Colonic mucosa (tissue), 4 donors: ENCODE measurements around the gene CAMSAP1. TPM values are rescaled to one million over a fixed set of nuclear protein-coding genes. Genes with fewer than 3 reads are reported as not detected.

Experiments
- DNase-seq: peaks from one replicate; pipeline ENCODE4 v3.0.0-alpha.2; 2020
- H3K27ac ChIP-seq: fragments of 200-600 bp; one replicate; pipeline ENCODE4 v1.8.0; 2021
- H3K27me3 ChIP-seq: fragments of 200-600 bp; one replicate; pipeline ENCODE4 v1.8.0; 2021
- H3K36me3 ChIP-seq: fragments of 200-600 bp; one replicate; pipeline ENCODE4 v1.8.0; 2021
- H3K4me1 ChIP-seq: fragments of 200-600 bp; one replicate; pipeline ENCODE4 v1.8.0; 2021; ENCODE audit warnings: mild to moderate bottlenecking
- H3K4me3 ChIP-seq: fragments of 200-600 bp; one replicate; pipeline ENCODE4 v1.8.0; 2021
- H3K9ac ChIP-seq, 2 donors: one replicate each; pipeline ENCODE4 v1.7.0; 2013; ENCODE audit warnings: control low read depth in 2 of 2, low read depth in 2 of 2, low read length in 2 of 2
- H3K9me3 ChIP-seq: fragments of 200-600 bp; one replicate; pipeline ENCODE4 v1.8.0; 2021
- CTCF ChIP-seq: fragments of 200-600 bp; IDR thresholded peaks from one replicate; pipeline ENCODE4 v1.8.0; 2022; ENCODE audit warnings: antibody characterized with exemption, mild to moderate bottlenecking
- intact Hi-C: fragments of 100-400 bp; cut with DNase I; formaldehyde crosslinking; loops from one replicate; pipeline ENCODE4 v1.14.1; 2022
- total RNA-seq, 2 donors: library from RNA; stranded (reverse); fragmentation: NEBNext Ultra II Directional in 1 of 2; extraction: Animal tissue kit (Norgen Biotek cat#: 25700) in 1 of 2; gene quantifications; one replicate each; pipeline ENCODE4 v1.2.1, GENCODE V29; 2021
- donor health status: healthy.
- donor health status: DM: no; HTN: no; CAD: no.
- donor health status: DM: no; HTN: no; CAD: no.

The CAMSAP1 gene
- total RNA-seq, 2 donors from 2014 or later, result 14.0 to 14.4 TPM

- Histone ChIP-seq H3K36me3 (no peaks in the 10 kb centered on the region), H3K27ac (no peak overlapping the region), H3K9ac (no peak overlapping the region), H3K27me3 (no peaks in the 10 kb centered on the region), H3K9me3 (no peaks in the 10 kb centered on the region), H3K4me3 (no peak overlapping the region), H3K4me1 (no peaks in the 10 kb centered on the region)
- intact Hi-C loops, result no loop called here
- no peak for TF ChIP-seq CTCF
- no peak for DNase-seq
Measured at GRCh38 chr9:135802876-135803419, 104.4 kb downstream of the CAMSAP1 start.

- Histone ChIP-seq H3K27ac (no peak overlapping the region), H3K36me3 (no peaks in the 10 kb centered on the region), H3K4me1 (no peaks in the 10 kb centered on the region), H3K9me3 (no peaks in the 10 kb centered on the region), H3K27me3 (no peaks in the 10 kb centered on the region), H3K9ac (no peak overlapping the region), H3K4me3 (no peak overlapping the region)
- DNase-seq, result no peak
- TF ChIP-seq CTCF, result no peak
- intact Hi-C loops, result no loop called here
Measured at GRCh38 chr9:135801070-135801469, 106.3 kb downstream of the CAMSAP1 start.

GRCh38 chr9:135799261-135799660 lies 108.1 kb downstream of the CAMSAP1 start:
- no peaks in the 10 kb centered on the region for H3K9me3 ChIP-seq
- H3K4me1 ChIP-seq, result no peaks in the 10 kb centered on the region
- H3K36me3 ChIP-seq, result no peaks in the 10 kb centered on the region
- TF ChIP-seq CTCF, result no peak
- no peaks in the 10 kb centered on the region for H3K27me3 ChIP-seq
- no peak overlapping the region for H3K27ac ChIP-seq
- intact Hi-C loops, result no loop called here
- H3K4me3 ChIP-seq, result no peak overlapping the region
- no peak for DNase-seq
- no peak overlapping the region for H3K9ac ChIP-seq

- Histone ChIP-seq H3K4me1 (no peaks in the 10 kb centered on the region), H3K9ac (no peak overlapping the region), H3K36me3 (no peaks in the 10 kb centered on the region), H3K4me3 (no peak overlapping the region), H3K9me3 (no peaks in the 10 kb centered on the region), H3K27me3 (no peaks in the 10 kb centered on the region), H3K27ac (no peak overlapping the region)
- DNase-seq, result no peak
- no peak for TF ChIP-seq CTCF
- intact Hi-C loops, result no loop called here
Measured at GRCh38 chr9:135798263-135798585, 109.1 kb downstream of the CAMSAP1 start.

- Histone ChIP-seq H3K9me3 (no peaks in the 10 kb centered on the region), H3K27me3 (no peaks in the 10 kb centered on the region), H3K4me1 (no peaks in the 10 kb centered on the region), H3K4me3 (no peak overlapping the region), H3K36me3 (no peaks in the 10 kb centered on the region), H3K9ac (no peak overlapping the region), H3K27ac (no peak overlapping the region)
- TF ChIP-seq CTCF, result peak; percentile 40
- peak; percentile 29 for DNase-seq
- intact Hi-C loops, result no loop called here
Measured at GRCh38 chr9:135797507-135798262, 109.7 kb downstream of the CAMSAP1 start.
